GM12875 (cell line): ENCODE measurements around the gene PPL.

Source experiments
- H3K4me3 ChIP-seq: one replicate; pipeline ENCODE4 v1.5.1; 2011; ENCODE audit warnings: low read depth, low read length, control low read depth
- CTCF ChIP-seq: IDR thresholded peaks from 2 replicates; pipeline ENCODE4 v1.5.1; 2011; ENCODE audit warnings: low read depth, mild to moderate bottlenecking, control low read depth, inconsistent platforms, low read length, moderate library complexity, borderline replicate concordance; ENCODE audit not compliant: insufficient read depth

The PPL gene

DNA sequence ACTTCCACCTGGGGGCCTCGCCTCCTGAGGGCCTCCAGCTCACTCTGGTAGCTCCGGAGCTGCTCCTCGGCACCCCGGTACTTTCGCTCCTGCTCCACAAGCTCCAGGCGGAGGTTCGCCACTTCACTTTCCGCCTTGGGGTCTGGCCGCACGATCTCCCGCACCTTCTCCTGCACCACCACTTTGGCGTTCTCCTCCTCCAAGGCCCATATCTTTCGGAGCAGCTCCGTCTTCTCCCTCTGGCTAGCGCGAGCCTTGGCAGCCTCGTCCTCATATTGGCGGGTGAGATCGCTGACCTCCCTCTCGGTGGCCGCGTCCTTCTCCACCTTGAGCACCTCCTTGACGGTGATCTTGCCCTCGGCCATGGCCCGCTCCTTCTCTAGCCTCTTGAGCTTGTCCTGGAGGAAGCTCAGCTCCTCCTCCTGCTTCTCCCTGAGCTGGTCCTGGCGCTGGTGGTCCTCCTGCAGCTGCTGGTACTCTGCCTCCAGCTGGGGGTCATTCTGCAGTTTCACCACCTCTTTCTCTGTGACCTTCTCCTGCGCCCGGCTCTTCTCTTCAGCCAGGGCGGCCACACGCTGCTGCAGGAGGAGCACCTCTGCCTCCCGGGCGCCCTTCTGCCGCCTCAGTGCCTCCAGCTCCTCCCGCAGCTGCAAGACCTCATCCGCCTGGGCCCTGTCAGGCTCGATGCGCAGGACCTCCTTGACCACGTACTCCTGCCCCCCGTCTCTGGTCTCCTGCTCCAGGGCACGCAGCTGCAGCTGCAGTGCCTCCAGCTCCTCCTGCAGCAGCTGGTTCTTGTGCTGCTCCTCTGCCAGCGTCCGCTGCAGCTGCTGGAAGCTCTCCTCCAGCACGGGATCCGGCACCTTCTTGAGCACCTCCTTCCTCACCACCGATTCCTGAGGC is 51.7 kb downstream of the PPL start:
- no peak for TF ChIP-seq CTCF
- no peak overlapping the region for H3K4me3 ChIP-seq

- H3K4me3 ChIP-seq: no peak overlapping the region
- no peak for TF ChIP-seq CTCF
These were observed 52.7 kb downstream of the PPL start for GRCh38 chr16:4884209-4884608.

GRCh38 chr16:4883501-4883900 is 53.4 kb downstream of the PPL start:
- no peak overlapping the region for H3K4me3 ChIP-seq
- no peak for TF ChIP-seq CTCF

DNA sequence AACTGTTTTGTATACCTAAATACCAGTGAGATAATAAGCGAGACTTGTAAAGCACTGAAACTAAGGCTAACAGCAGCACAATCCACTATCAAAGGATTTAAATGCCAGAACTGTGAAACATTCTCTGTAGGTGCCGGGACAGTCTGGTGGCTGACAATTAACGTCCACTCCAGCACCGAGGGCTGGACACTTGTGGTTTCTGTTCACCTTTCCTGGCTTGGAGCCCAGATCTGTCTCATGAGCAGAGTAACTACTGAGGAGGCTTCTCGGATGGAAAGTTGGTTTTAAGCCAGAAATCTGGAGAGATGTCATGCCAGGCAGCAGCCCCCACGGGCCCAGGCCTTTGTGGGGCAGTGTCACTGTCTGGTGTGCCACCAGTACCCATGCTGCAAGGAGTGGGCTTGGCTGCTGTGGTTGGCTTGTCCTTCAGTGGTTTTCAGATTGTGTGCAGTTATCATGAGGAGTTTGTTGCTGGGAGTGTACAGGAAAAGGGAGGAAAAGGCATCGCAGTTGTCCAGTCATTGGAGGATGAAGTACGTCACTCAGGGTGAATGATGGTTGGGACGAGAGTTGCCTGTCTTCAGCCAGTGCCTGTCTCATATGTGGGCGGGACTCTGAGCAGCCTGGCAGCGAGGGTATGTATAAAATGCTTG is 54.2 kb downstream of the PPL start:
- no peak for TF ChIP-seq CTCF
- no peak overlapping the region for H3K4me3 ChIP-seq

- no peak for TF ChIP-seq CTCF
- no peak overlapping the region for H3K4me3 ChIP-seq
These were observed 54.8 kb downstream of the PPL start for GRCh38 chr16:4882000-4882632.

DNA sequence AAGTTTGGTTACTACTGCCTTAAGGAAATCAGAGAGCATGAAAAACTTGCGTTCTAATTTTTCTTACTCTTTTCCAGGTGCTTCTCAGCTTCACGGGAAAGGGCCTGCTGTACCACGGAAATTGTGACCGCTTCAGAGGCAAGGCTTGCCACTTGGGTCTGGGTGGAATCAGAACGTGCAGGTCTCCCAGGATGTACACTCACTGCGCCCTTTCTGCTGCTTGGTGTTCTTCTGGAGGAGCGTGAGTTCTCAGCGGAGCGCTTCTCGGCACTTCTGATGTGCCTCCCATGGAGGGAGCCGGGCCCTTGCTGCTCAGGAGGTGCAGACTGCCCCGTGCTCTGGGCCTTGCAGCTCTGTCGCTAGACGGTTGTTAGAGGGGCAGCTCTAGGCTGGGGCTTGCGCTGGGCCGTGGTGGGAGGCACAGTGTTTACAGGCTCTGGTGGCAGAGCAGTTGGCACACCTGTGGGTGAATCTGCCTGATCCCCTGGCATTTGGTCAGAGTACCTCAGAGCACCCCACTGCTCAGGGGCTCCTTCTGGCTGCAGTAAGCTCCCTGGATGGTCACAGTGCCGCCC is 56.9 kb downstream of the PPL start:
- H3K4me3 ChIP-seq: no peak overlapping the region
- TF ChIP-seq CTCF: no peak

DNA sequence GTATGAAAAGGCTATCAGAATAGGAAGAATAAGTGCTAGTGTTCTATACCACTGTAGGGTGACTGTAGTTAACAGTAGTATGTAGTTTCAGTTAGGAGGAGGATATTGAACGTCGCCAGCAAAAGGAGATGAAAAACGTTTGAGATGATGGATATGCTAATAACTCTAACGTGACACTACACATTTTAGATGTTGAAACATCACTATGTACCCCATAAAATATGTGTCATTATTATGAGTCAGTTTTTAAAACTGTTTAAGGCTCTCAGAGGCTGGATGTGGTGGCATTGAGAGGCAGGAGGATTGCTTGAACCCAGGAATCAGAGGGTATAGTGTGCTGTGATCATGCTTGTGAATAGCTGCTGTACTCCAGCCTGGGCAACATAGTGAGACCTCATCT is 57.9 kb downstream of the PPL start:
- no peak overlapping the region for H3K4me3 ChIP-seq
- no peak for TF ChIP-seq CTCF
